Stimulated activated CD4-positive, alpha-beta T cell treated with anti-CD3 and anti-CD28 coated beads, Interleukin-2, amount 100 ng/mL, for 24 hours (primary cell): ENCODE measurements around the gene PARN.

Source experiments
- DNase-seq, 2 donors: peaks; one replicate each; pipeline ENCODE4 v3.0.0-alpha.2; 2020

PARN gene

DNA sequence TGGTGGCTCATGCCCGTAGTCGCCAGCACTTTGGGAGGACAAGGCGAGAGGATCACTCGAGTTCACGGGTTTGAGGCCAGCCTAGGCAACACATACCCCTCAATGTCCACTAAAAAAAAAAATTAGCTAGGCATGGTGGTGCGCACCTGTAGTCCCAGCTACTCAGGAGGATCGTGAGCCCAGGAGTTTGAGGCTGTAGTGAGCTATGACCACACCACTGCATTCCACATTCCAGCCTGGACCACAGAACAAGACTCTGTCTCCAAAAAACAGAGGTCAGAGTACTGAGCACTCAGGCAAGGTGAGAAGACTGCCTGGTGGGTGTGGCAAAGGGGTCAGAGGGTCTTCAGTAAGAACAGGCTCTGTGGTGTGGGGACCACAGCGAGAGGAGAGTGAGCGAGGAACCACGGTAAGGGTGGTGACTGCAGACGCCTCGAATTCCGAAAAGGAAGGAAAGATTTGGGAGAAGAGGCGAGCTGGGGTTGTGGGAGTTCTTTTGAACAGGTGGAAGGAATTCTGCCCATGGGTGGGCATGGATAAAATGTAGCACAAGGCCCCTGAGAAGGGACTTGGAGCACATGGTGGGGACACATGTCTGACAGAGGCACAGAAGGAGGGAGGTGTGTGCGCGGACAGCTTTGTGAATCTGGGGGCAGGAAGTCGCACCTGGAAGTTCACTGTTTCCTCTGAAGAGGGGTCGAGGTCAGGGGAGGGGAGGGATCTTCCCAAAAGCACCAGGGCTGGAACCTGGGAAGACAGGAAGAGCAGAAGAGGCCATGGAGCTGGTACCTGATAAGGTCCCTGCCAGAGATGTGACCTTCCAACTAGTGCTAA, 134.6 kb downstream of the PARN start:
- no peak for DNase-seq

DNA sequence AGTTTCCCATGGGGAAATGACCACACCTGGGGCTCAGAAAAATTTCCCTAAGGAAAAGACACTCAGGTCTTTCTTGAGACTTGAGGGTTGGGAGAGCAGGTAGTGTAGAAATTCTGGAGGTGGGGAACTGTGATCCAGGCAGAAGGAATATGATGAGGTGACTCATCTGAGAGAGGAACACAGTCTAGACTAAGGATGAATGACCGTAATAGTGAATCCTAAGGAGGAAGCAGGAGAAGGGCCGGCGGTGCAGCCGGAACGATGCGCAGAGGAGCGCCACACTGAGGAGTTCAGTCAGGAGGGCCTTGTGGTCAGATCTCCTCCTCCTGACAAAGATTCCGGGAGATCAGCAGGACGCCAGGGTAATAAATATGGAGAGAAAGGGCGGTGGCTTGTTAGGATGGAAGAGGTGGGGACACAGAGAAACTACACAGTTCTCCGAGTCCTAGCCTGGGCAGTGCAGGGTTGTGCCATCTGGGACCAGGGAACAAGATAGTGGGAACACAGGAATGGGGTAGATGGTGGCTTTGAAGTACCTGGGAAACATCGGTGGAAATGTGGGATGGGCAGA, 135.6 kb downstream of the PARN start:
- no peak for DNase-seq

DNA sequence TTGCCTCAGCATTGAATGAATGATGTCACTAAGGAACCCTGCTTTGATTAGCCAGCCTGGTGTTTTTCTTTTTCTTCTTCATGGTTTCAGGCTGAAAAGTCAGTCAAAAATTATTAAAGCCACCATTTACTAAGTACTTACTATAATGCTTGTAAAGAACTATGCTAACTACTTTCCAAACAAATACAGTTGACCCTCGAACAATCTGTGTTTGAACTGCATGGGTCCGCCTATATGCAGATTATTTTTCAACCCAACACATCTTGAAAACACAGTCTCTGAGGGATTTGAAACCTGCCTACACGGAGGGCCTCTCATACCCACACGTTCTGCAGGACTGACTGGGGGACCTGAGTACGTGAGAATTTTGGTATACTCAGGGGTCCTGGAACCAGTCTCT, 136.3 kb downstream of the PARN start:
- DNase-seq = no peak

DNA sequence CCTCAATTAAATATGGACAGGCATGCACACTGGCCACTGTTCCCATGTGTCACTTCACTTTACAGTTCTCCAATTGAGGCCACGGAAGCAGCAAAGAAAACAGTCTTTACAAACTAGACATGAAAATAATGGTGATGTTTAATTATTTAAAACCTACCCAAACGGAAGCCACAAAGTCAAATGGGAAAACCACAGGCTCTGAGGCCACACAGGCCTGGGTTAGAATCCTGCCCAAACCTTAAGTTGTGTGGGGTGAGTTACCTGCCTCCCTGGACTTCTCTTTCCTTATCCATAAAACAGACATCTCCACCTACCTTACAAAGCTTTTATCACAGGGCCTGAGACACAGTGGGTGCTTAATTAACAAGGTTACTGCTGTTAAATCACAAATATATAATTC, 137.4 kb downstream of the PARN start:
- DNase-seq = no peak

DNA sequence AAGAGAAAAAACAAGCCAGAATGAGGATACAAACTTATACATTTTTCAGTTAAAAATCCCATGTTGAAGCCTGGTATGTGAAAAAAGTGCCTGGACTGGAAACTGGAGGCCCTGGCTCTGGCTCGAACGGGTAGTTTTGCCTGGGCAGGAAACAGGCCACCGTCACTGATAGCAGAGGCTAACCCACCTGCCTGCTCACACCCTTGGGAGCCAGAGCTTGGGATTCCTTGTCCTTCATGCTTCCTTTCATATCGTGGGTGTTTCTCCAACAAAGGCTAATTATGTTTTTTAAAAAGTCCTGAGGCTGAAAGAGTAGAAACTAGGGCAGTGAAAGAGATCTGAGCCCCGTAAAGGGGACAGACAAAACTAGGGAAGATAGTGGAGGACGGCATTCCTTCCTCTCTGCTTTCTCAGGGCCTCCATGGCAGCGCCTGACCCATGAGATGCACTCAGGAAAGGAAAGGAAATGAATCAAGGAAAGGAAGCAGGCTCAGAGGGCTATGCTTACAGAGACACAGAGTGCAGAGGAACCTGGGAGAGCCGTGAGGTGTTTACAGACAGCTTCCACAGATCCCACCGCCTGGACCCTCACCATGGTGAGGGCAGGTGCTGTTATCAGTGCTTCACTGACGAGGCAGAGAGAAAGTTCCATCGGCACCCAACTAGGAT, 138.1 kb downstream of the PARN start:
- no peak for DNase-seq

DNA sequence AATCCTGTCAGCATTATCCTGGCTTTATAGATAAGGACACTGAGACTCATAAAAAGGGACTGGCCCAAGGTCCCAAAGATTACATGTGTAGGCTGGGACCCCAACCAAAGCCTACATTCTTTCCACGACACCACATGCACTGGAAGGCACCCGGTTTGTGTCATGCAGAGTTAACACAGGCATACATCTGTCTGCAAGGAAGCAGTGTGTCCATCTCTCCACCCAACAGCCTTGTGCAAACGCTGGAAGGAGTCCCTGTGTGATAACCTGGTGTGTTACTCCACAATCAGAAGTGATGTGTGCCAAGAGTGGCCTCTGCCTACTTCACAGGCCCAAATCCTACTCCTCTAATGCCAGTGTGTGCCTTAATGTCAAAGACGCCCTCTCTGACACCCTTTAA, 139.8 kb downstream of the PARN start:
- no peak for DNase-seq

DNA sequence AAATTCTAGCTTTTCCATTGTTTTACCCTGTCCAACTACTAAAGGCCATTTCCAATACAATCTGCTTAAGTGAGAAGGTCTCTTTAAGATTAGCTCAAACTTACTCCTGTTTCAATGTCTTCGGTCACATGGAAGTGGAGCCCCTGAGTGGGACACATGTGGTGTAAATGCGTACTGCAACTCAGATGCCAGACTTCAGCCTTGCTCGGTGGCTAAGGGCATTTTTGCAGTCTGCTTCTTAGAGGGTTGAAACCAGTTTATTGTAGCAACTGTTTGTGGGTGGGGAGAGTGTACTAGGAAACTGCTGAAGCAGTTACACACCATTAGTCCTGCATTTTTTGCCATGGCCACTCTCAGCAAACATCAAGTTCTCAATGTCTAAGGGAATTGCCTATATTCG, 140.6 kb downstream of the PARN start:
- no peak for DNase-seq

DNA sequence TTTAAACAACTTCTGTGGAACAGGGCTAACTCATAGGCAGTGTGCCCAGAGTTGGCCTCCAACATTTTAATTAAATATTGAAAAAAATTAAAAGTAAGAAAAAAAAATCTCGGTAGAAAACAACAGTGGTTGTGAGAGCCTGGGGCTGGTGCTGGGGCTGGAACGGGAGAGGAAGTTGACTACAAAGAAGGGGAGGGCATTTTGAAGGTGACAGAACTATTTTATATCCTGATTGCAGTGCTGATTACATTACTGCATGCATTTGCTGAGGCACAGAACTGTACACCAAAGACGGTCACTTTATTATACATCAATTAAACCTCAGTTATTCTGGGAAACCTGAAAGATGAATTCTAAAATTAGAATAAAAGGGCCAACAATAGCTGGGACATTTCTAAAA, 142.5 kb downstream of the PARN start:
- DNase-seq = no peak

DNA sequence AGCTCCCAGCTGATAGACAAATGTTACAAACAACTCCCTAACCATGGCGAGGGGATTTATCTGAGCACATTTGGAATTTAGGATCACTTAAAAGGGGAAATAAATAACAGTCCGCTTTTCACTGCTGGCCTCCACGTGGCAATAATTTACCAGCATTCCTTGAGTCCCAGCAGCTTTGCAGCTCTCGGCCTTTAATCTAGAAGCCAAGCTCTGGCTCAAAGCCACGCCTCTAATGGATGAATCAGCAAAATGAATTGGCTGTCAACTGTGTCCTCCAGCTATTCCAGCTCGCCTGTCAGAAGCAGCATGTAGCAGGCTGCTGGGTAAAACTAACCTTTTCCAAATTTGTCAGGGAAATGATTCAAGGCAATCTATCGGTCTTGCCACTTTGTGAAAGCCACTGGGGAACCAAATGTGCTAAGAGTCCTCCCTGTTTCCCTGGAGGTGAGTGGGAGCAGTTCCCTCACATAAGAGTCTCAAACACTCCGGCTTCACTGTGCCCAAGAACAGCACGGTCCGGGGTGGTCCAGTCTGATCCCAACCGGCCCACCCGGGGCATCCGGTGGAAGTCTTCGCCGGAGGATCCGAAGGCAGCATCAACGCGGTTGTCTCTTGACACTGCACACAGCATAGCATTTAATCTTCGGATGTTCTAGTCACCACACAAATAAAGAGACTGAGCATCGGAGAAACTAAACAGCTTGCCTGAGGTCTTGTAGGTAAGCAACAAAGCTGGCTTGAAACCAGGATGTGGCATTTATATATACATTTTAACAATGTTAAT, 143.3 kb downstream of the PARN start:
- DNase-seq = no peak

DNA sequence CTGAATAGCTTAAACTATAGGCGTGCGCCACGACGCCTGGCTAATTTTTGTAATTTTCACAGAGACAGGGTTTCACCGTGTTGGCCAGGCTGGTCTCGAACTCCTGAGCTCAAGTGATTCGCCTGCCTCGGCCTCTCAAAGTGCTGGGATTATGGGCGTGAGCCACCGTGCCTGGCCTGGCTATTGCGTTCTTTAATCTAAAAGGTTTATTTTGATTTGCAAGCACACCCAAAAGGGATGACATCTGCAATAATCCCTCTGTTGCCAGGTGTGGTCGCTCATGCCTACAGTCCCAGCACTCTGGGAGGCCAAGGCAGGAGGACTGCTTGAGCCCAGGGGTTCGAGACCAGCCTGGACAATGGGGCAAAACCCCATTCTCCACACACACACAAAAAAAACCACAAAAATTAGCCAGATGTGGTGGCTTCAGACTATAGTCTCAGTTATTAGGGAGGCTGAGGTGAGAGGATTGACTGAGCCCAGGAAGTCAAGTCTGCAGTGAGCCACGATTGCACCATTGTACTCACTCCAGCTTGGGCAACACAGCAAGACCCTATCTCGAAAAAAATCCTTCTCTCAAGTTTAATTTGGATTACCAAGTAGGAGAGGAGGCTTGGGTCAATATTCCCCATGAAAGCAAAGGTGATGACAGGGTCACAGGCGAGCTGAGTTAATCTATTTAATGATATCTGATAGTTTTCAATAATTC, 144.1 kb downstream of the PARN start:
- DNase-seq = no peak

DNA sequence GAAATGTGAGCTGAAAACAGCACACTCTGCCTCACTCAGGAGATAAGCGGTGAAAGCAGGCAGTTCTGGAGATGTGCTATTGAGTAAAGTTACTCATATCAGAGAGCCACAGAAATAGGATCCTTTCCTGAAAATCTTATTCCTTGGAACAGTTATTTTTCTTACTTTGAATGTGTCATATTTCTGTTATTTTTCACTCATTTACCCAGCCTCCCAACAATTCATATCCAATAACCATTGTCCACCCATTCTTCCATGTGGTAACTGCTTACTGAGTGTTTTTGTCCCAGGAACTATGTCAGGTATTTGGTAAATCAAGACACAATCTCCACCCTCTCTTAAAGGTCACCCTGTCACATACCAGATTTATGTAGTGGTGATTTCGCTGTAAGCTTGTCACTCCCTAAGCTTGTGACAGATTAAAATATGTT, 144.9 kb downstream of the PARN start:
- no peak for DNase-seq

DNA sequence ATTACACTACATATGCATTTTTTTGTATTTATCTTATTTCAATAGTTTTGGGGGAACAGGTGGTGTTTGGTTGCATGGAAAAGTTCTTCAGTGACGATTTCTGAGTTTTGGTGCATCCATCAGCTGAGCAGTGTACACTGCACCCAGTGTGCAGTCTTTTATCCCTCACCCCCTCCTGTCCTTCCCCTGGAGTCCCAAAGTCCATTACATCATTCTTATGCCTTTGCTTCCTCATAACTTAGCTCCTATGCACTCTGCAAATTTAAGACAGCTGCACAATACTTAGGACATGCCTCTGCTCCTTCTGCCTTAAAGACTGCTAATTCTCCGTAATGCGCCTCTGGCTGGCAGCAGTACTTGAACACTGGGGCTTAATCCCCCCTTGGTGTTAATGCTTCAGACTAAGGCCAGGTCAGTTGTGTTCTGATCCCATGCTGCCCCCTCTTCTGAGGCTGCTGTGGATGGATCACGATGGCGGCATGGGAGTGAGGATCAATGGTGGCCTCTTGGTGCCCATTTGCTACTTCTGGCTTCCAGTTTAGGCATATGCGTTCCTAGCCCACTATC, 146.2 kb downstream of the PARN start:
- DNase-seq = no peak

DNA sequence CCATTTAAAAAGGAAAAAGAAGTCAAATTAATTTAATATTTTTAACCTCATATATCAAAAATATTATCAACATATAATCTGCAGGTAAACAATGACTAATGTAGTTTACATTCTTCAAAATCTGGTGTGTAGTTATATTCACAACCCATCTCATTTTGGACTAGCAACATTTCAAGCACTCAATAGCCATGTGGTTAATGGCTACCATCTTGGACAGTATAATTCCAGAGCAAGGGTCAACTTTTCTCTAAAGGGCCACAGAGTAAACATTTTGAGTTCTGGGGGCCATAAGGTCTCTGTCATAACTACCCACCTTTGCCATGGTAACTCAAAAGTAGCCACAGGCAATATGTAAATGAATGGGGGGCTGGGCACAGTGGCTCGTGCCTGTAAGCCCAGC, 153.9 kb downstream of the PARN start:
- DNase-seq = no peak

DNA sequence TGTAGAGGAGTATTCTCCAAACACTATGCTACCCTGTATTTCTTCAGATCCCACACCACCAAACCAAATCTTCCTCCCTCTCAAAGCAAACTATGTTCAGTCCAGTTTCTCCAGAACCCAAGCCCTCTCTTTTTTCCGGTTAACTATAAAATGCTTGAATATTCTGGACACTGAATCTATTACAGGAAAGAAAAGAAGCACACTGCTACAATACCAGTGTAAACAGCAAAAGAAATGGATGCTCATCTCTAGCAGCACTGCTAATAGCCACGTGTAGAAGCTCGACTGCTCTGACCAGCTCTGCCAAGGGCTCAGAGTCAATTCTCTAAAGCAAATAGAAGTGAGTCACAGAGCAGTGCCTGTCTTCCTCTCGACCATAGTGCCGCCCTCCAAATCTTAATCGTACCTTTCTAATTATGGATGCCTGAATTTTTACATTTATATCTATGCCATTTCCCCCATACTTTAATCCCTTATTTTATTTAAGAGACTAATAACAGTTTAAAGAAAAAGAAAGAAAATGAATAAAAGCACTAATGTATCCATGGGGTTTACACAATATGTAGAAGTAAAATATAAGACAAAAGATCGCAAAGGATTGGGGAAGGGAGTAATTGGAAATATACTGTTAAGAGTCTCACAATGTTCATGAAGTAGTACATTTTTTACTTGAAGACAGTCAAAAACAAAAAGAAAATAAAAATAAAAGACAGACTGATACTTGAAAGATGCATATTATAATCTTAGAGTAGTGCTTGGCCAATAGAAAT, 154.5 kb downstream of the PARN start:
- DNase-seq = no peak

DNA sequence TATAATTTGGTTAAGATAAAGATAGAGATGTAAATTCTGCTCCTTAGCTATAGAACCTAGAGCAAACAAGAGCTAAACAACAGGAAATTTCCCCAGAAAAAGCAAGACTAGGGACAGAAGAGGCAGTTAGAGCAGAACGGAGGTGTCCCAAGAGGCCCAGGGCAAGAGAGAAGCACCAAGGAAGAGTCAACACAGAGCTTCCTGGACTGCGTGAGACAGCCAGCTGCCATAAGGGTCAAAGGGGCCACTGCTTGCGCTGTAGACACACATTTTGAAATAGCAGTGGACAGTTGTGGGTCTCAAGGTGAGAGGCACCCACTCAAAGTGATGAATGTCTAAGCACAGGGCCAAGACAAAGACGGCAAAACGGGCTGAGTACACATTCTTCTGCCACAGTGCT, 156.6 kb downstream of the PARN start:
- no peak for DNase-seq

DNA sequence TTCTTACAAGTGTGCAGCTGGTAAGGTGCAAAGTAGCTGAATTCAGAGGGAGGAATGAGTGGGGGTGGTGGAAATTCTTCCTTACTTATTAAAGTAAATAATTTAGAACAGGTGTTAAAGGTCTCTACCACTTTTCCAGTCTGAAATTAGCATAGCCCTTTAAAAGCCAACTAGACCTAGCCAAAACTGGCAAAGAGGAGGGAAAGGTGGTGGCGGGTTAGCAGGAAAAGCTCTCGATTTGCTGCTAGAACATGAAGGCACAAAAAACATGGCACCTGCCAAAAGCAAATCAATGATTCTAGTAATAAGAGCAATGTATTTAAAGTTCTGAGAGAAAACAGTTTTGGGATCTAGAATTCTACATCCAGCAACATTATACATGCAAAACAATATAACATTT, 157.7 kb downstream of the PARN start:
- DNase-seq = no peak

DNA sequence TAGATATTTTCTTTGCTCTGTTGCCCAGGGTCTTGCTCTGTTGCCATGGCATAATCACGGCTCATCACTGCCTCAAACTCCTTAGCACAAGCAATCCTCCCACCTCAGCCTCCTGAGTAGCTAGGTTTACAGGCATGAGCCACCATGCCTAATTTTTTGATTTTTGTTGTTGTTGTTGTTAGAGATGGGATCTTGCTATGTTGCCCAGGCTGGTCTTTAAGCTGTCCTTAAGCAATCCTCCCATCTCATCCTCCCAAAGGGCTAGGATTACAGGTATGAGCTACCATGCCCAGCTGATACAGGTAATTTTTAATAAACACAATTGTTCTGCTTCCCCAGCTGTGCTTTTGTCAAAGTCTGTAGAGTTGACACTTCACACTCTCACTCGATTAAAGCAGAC, 159.3 kb downstream of the PARN start:
- no peak for DNase-seq

DNA sequence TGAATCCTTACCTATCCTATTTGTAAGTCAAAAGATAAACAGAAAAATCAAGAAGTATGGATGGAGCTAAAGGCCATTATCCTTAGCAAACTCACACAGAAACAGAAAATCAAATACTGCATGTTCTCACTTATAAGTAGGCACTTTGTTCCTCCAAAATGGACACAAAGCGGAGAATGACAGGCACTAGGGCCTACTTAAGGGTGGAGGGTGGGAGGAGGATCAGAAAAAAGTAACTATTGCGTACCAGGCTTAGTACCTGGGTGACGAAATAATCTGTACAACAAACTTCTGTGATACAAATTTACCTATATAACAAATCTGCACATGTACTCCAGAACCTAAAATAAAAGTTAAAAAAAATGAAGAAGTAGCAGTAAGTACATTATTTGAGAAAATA, 164.3 kb downstream of the PARN start:
- no peak for DNase-seq

DNA sequence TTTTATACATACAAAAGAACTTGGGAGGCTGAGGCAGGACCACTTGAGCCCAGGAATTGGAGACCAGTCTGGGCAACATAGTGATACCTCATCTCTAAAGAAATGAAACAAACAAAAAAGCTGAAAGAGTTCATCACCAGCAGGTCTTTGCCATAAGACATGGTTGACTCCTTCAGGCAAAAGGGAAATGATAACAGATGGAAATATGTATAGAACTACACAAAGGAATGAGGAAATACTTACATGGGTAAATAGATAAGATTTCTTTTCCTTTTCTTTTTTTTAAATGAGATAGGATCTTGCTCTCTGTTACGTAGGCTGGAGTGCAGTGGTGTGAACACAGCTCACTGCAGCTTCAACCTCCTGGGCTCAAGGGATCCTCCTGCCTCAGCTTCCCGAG, 165.3 kb downstream of the PARN start:
- DNase-seq = no peak

DNA sequence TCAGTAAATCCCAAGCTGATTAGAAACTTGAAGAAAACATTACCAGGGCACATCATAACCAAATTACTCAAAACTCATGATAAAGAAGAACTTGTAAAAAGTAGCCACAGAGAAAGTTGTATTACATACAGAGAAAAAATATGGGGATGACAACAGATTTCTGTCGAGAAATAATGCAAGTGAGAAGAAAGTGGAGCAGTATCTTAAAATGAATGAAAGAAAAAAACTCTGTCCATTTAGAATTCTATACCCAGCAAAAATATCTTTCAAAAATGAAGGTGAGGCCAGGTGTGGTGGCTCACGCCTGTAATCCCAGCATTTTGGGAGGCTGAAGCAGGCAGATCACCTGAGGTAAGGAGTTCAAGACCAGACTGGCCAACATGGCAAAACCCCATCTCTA, 165.9 kb downstream of the PARN start:
- DNase-seq = no peak

DNA sequence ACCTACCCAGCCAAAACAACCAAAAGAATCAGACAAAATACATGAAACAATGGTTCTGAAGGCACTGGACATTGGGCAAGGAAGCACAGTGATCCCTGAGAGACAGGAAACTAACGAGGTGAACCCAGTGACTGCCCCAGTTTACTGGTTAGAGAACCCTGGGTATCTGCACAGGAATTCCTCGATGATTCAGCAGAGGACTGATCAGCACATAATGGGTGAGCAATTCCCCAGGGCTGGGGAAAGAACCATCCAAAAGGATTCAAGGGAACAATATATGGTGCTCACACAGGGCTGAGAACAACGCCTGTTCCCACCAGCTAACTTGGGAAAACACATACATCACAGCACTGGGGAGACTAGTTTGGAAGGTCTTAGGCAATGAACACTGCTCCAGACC, 167.2 kb downstream of the PARN start:
- DNase-seq = no peak

DNA sequence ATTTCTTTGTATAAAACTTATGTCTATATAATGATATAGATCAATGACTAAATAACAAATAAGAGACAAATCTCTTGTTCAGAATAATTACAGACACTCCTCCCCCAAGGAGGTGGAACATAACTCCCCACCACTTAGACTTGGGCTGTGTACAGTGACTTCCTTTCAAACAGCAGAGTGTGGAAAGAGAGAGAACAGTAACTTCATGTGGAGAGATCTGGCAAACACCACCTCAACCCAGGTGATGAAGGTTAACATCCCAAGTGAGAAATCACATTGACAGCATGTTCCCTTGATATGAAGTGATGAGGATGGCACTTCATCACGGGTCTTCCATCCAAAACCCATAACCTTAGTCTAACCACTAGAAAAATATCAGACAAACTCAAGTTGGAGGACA, 169.3 kb downstream of the PARN start:
- DNase-seq = no peak
